GM18517 (cell line): ENCODE results near the gene TMED4.
"Not testable (repeated sequence)": the region's sequence is repeated elsewhere in the genome, so short reads cannot be mapped to it uniquely, and the experiment has no call there.

Experiments used
- ATAC-seq: cut with Tn5 transposase; IDR thresholded peaks from one replicate; pipeline ENCODE4 v1.9.1; 2021; ENCODE audit warnings: mild to moderate bottlenecking, moderate library complexity; ENCODE audit not compliant: unreplicated experiment

TMED4 gene

DNA sequence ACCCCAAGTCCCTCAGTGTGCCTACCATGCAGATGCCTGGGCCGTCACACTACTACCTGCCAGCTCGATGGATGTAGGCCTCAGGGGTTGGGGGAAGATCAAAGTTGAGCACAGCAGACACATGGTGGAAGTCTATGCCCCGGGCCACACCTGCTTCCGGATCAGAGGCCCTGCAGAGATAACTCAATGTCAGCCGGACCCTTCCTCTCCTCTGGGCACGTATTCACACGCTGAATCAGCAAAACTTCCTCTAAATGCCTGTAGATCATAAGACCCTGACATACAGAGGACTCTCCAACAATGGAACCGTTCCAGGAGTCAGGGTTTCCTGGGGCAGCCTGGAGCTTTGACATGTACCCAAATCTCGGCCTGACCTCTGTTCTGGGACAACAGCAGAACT lies 12.1 kb downstream of the TMED4 start:
- ATAC-seq, result no peak

DNA sequence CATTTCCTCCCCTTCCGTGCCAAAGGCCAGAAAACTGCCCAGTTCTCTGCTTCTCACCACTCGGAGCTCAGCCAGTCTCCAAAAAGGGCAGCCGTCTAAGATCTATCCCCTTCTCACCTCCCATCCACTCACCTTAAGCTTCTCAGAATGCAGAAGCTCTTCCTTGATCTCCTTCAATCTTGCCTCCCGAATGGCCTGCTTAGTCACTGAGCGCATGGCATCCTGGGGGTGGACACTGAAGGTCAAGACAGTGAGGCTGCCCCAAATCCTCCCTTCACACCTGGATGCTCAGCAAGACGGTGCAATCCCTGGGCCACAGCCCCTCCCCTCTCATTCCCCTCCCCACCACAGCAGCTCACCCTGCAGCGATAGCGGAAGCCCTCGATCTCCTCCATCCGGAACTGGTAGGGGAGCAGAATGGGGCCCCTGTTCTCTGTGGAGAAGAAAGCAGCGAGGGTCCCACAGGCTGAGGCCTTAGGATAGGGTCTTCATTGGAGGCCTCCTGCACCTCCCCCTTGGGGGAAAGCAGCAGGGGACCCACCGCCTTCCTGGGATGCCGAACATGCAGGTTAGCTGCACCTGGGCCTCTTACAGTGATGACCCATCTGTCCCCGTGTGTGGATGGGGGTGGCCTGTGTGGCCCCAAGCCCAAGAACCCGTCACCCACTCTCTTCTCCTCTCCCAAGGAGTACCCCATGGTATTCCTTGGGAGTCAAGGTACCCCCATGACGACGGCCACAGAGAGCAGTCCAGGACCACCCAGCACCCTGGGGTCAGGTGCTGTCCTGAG lies 13.1 kb downstream of the TMED4 start:
- ATAC-seq, result no peak

DNA sequence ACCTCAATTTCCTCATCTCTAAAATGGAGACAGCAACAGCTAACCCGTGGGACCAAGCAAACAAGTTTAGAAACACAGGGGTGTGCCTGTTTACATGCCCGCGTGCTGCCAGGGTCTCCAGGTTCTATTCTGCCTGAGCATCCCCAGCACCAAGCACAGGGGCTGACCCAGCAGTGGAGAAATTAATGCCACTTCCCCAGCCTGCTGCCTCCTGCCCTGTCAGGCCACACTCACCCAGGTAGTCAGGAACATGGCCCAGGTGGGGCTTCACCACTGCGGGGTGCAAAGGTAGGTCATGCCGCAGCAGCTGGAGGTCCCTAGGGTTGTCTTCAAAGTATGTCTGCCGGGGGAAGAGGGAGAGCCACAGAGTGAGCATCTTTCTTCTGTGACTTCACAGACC lies 14.1 kb downstream of the TMED4 start:
- ATAC-seq, result no peak

DNA sequence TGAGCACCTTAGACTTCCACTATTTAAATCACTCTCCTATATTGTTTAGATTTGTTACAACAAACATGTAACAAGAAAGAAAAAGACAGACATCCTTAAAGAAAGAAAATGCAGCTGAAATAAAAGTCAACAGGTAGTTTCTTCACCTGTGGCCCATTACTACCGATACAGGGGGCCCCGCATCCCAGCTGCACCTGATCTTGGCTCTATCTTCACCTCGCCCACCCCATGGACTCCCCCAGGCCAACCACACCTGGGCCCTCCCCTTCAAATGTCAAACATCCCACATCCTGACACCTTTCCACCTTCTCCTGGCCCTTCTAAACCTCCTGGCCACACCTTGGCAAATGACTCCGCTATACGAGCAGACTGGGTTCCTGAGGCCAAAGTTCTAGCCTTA lies 15.4 kb downstream of the TMED4 start:
- ATAC-seq, result no peak

DNA sequence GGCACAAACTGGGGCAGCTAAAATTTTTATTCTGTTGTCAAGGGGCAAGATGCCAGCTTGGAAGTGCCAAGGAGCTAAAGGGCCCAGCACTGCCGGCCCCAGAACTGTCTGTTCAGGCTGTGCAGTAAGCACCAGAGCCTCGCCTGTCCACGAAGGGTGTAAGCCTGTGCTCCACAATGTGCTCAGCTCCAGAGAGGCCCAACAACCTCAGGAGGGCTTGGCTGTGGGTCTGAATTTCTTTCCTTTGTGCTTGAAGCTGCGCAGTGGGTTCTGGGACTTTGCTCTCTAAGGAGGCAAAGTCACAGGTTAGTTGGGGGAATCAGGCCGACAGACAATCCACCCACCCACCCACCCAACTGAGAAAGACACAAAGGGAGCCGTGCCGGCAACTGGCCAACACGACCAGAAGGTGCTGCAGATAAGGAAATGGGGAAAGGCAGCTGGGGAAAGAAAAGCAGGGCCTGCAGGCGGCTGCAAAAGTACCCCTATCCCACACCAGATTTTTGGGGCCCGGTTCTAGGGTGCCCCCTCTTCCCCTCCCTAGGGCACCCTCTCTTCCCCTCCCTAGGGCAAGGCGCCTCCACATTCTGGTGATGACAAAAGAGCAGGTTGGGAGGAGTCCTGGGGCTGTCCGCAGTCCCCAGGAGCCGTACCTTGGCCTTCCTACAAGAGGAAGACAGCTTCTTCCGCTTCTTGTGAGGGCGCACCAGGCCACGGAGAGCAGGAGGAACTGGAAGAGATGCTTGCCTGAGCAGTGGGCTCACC lies 16.1 kb downstream of the TMED4 start:
- peak; percentile 39 for ATAC-seq

DNA sequence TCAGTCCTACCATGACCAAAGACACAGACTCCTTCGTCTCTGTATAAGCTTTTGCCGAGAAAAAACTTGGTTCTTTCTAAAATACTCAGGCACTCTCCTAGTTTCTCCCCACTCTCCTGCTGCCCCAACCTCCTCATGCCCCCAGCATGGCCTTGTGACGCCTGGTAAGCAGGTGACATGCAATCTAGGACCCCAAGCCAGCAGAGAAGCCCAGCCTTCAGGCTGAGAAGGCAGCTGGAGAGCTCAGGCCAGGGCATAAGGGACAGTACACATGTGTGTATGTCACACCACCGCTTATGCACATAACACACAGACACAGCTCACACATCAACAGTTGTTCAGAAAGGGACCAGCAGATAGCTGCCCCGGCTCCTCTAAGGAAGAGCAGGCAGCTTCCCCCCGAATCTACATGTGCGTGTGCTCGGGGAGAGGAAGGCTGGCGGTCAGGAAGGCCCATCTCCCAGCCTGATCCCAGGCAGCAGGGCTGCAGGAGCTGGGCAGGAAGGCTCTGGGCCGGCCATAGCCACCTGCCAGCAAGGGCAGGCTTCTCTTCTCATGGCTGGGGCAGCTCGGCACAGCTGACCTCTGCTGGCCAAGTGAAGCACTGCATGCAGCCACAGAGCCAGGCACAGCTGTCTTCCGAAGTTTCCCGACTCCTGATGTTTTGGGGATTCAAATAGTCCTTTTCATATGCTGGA lies 16.8 kb downstream of the TMED4 start:
- peak; percentile 58 for ATAC-seq

DNA sequence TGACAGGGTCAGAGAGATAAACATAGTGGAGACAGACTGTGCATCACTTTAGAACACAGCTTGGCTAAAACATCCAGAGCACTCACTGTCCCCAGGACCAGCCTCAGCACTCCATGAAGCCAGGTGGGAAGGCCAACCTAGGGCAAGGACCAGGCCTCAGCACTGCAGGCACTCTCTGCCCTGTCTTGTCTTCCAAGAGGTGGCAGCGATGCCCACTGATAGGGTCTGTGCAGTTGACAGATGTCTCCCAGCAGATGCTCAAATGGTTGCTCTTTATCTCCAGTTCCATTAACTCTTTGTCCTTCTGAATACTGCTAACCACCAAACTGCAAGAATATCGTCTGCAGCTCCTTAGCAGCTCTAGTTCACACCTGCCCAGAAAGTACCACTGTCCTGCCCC lies 17.4 kb downstream of the TMED4 start:
- no peak for ATAC-seq

DNA sequence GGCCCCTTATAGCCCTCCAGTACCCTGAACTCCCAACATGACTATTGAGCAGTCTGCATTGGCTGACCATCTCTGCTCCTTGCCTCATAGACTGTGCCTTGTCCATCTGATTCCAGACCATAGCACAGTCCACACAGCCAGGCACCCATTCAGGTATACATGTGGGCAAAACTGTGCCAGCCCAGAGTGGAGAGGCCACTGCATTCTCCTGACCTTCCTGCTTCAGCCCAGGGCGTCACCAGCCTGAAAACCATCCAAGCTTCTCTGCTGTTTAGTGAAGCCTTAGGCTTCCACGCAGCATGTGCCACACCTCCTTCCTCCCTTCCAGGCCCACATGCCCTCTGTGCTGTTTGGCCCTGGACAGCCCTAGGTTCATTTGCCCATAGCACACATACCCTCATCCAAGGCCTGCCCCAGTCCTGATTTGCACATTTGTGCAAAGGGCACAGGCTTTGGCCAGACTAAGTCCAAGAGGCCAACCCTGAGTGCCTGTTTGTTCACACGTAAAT lies 18.8 kb downstream of the TMED4 start:
- no peak for ATAC-seq

DNA sequence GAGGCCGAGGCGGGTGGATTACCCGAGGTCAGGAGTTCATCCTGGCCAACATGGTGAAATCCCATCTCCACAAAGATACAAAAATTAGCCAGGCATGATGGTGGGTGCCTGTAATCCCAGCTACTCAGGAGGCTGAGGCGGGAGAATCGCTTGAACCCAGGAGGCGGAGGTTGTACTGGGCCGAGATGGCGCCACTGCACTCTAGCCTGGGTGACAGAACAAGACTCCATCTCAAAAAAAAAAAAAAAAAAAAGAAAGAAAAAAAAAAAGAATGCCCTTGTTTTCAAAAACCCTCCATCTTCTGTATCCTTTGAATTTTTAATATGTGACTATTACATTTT lies 19.4 kb downstream of the TMED4 start:
- ATAC-seq, result not testable (repeated sequence)

DNA sequence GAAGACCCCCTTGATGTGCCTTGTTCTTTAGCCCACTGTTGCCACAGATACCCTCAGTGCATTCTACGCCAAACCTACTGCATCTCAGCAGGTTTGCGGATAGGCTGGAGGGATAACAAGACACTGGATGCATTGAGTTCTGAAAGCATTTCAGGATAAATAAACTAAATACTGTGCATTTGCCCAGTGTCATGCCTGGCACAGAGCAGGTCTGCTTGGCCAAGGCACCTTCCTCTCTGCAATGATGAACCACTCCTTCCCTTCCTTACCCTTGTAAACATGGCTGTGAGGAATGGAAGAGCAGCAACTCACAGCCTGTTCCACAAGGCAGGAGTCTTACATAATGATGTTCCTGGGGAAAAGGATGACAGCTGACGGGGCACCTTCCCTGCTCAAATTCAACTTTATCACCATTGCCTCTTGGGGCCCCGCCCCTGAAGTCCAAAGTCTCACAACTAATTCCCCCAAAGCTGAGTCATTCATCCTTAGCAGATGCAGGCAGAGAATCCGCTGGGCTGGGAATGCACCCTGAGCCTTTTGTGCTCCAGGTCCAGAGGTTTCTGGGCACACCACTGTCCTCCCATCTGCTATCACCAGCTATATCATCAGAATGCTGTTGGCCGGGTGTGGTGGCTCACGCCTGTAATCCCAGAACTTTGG lies 19.9 kb downstream of the TMED4 start:
- ATAC-seq, result no peak

DNA sequence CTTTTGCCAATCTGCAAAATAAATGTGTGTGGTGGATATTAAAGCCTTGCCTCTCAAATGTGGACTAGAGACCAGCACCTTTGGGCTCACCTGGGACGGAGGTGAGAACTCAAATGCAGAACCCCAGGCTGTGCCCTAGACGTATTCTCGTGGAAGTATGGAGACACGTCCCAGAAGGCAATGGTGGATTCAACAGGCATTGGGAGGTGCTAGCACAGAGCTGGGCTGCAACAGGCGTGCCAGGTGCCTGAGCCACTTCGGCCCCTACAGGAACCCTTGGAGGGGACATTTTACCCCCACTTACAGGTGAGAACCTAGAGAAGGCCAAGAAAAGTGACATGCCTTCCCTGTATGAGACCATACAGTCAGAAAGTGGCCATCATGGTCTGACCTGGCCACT lies 20.6 kb downstream of the TMED4 start:
- ATAC-seq, result no peak

DNA sequence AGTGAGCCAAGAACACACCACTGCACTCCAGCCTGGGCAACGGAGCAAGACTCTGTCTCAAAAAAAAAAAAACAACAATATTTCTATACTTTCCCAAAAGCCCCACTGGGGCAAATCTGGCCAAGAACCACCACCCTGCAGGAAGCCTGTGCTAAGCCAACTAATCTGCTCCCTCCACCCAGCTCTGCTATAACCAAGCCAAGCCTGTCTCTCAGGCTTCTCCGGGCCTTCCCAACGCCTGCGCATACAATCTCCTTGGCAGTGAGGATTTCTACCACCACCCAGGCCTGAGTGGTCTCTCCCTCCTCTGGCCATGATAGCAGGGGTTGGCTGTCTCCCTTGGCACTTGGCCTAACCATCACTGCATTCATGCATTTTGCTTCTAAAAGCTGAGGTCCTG lies 22.5 kb downstream of the TMED4 start:
- no peak for ATAC-seq

DNA sequence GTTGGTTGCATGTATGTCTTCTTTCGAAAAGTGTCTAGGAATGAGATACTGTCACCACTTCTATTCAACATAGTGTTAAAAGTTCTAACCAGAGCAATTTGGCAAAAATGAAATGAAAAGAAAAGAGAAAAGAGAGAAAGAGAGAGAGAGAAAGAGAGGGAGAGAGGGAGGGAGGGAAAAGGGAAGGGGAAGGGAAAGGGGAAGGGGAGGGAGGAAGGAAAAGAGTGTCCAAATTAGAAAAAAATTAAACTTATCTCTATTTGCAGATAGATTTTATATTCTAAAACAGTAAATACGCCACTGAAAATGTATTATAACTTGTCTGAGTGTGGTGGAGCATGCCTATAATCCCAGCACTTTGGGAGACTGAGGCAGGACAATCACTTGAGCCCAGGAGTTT lies 24.5 kb downstream of the TMED4 start:
- ATAC-seq, result no peak

DNA sequence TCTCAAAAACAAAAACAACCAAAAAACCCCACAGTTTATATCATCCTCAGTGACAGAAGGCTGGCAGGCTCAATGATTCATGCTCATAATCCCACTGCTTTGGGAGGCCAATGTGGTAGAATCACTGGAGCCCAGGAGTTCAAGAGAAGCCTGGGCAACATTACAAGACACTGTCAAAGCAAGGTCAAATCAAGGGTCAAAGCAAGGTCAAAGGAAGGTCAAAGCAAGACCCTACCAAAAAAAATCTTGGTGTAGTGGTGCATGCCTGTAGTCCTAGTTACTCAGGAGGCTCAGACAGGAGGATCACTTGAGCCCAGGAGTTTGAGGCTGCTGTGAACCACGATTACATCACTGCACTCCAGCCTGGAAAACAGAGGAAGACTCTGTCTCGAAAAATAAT lies 26.7 kb downstream of the TMED4 start:
- no peak for ATAC-seq

DNA sequence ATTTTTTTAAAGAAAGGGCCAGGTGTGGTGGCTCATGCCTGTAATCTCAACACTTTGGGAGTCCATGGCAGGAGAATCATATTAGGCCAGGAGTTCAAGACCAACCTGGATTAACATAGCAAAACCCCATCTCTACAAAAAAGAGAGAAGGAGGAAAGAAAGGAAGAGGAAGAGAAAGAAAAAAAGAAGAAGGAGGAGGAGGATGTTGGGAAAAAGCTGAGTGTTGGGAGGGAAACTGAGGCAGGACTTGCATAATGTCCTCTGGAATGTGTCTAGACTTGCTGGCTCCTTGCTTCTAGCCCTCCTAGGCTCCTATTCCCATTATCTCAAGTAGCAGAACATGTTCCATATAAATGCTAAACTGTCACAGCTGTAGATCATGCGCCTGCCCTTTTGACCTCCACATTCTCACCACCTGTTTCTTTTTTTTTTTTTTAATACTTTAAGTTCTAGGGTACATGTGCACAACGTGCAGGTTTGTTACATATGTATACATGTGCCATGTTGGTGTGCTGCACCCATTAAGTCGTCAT lies 29.5 kb downstream of the TMED4 start:
- ATAC-seq, result not testable (repeated sequence)

DNA sequence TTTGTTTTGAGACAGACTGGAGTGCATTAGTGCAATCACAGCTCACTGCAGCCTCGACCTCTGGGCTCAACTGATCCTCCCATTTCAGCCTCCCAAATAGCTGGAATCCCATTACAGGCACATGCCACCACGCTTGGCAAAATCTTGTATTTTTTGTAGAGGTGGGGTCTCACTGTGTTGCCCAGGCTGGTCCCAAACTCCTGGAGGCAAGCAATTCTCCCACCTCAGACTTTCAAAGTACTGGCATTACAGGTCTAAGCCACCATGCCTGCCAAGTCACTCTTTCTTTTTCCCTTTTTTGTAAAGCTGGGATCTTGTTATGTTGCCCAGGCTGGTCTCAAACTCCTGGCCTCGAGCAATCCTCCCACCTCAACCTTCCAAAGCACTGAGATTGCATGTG lies 32.6 kb downstream of the TMED4 start:
- ATAC-seq, result no peak

DNA sequence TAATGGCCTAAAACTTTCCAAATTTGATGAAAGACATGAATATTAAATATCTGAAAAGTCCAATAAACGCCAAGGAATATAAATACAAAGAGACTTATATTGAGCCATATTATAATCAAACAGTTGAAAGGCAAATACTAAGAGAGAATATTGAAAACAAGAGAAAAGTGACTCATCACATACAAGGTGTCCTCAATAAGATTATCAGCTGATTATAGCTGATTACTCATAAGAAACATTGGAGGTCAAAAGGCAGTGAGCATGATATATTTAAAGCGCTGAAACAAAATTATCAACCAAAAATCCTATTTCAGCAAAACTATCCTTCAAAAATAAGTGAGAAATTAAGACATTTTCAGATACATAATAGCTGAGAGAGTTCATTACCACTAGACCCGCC lies 33.1 kb downstream of the TMED4 start:
- ATAC-seq, result no peak

DNA sequence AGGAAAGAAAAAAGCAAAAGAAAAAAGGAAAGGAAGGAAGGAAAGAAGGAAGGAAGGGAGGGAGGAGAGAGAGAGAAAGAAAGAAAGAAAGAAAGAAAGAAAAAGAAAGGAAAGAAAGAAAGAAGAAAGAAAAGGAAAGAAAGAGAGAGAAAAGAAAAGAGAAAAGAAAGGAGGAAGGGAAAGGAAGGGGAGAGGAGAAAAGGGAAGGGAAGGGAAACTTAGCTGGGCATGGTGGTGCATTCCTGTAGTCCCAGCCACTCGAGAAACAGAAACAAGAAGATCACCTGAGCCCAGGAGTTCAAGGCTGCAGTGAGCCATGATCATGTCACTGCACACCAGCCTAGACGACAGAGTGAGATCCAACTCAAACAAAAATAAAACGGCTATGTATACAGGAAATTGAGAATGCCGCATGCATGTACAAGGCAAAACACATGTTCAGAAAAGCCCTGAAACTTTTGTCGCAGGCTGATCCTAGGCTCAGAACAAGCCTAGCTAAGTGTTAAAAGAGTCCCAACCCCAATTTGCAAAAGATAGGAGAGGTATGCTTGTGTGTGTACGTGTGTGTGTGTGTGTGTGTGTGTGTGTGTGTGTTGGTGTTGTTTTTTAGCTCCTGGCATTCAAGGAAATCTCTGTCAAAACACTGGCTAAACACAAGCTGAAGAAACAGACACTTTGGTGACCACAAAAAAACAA lies 34.3 kb downstream of the TMED4 start:
- ATAC-seq, result no peak

DNA sequence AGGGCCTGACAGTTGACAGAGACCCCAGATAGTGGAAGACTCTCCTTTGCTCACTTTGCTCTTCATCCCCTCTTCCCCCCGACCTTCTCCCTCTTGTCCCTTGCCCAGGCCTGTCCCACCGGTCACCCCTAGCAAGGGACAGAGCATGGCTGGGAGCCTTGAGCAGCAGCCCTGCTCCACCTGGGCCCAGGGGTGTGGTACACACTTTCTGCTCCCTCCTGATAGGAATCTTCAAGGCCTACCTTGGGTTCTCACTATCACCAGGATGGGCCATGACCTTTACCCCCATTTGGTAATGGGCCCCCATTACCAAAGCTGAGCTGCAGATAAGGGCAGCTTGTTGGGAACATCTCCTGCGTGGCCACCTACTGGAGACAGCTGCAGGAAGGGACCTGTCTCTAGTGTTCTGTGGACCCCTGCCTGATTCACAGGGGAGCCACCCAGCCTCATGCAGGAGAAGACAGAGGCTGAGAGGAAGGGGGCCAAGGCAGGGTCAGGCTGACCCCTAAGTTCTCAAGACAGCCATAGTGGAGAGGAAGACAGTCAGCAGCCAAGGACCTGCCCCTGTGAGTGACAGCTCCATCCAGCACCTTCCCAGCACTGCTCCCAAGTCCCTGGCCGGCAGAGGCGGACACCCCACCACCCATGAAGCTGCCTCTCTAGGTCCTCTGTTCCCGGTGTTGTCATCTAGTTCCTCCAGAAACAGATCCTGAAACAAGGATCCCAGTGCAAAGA lies 40.0 kb downstream of the TMED4 start:
- no peak for ATAC-seq
